ENCODE data around the gene LIPT2. TPM values are rescaled to one million over a fixed set of nuclear protein-coding genes. Genes with fewer than 3 reads are reported as not detected.

Gene LIPT2
- total and polyA plus RNA-seq, 2 donors (not counting 3 experiments of a cell fraction or from before 2014, with no cell fraction given): 1.7 to 4.1 TPM

DNA sequence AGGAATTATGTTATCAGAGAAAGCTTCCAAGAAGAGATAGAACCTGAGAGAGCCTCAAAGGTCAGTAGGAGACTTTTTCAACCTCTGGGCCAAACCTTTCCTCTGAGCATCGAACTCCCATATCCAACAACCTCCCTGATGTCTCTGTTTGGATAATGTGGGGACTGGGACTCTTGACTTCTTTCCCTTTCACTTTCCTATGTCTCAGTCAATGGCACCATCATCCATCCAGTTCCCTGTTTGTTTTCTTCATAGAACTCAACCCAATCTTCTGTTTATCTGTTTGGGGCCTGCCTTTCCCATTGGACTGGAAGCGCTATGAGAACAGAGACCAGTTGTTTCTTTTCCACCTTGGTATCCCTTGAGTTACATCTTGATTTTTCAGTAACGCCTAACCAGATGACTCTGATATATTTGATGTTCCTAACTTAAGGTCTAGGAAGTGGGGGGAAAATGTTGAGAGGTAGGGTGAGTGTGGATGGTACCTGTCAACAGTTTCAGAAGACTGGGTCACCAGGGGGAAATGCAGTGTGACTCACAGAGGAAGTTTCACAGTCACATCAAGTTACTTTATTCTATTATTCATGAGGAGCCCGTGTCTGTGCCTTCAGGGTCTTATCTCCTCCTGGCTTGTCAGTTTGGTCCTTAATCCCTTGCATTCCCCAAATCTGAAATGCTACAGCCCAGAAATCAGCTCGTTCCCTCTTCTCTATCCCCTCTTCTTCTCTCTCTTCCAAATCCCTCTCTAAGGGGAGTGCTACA is 21.7 kb downstream of the LIPT2 start:
- ChIA-PET POLR2A (no interaction called here), CTCF (no interaction called here)
- H3K4me3 ChIP-seq (replicated peaks in 1 of 3; ENCODE audit: insufficient read depth in 1 of 3, low read depth in 1 of 3, low read length in 3 of 3): no peak overlapping the region
- dilution Hi-C loops (cut with MboI; ENCODE audit: extremely low pct_ligation_motif_present, low sequenced_read_pairs) (loop anchor here (10.0 kb wide), 1 partner anchor 403 kb away; no protein-coding TSS in a partner anchor), intact Hi-C loops (cut with micrococcal nuclease) (no loop called here)
- peaks cover 3 to 6% of the 10 kb centered on the region in 2 experiments for H3K27me3 ChIP-seq (ENCODE audit: control insufficient read depth in 2 of 2, insufficient read depth in 2 of 2, low read length in 2 of 2)
- BruUV-seq (replicated peaks): no TSS peak
- FAIRE-seq: no peak
- TF ChIP-seq, protein P1, sequence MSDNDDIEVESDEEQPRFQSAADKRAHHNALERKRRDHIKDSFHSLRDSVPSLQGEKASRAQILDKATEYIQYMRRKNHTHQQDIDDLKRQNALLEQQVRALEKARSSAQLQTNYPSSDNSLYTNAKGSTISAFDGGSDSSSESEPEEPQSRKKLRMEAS (IDR thresholded peaks at IDR 0.05; ENCODE audit: insufficient read depth, insufficient read length): no peak
- no peak for TF ChIP-seq POLR2A (IDR thresholded peaks at IDR 0.05; ENCODE audit: low read depth, low read length)
- TF ChIP-seq MYC (IDR thresholded peaks at IDR 0.05; ENCODE audit: low read depth, low read length): no peak
- no peak for TF ChIP-seq POLR2AphosphoS5 (IDR thresholded peaks at IDR 0.05; ENCODE audit: insufficient read depth, low read depth, low read length)
- TF ChIP-seq FOS (IDR thresholded peaks at IDR 0.05; ENCODE audit: borderline replicate concordance, insufficient read depth, low read length): no peak
- TF ChIP-seq, protein P2, sequence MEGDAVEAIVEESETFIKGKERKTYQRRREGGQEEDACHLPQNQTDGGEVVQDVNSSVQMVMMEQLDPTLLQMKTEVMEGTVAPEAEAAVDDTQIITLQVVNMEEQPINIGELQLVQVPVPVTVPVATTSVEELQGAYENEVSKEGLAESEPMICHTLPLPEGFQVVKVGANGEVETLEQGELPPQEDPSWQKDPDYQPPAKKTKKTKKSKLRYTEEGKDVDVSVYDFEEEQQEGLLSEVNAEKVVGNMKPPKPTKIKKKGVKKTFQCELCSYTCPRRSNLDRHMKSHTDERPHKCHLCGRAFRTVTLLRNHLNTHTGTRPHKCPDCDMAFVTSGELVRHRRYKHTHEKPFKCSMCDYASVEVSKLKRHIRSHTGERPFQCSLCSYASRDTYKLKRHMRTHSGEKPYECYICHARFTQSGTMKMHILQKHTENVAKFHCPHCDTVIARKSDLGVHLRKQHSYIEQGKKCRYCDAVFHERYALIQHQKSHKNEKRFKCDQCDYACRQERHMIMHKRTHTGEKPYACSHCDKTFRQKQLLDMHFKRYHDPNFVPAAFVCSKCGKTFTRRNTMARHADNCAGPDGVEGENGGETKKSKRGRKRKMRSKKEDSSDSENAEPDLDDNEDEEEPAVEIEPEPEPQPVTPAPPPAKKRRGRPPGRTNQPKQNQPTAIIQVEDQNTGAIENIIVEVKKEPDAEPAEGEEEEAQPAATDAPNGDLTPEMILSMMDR (IDR thresholded peaks at IDR 0.05; ENCODE audit: extremely low read depth in 1 of 2, insufficient read depth in 1 of 2, low read depth in 1 of 2, low read length in 2 of 2): no peak
- TF ChIP-seq JUN (IDR thresholded peaks at IDR 0.05; ENCODE audit: borderline replicate concordance, insufficient read depth, insufficient read length, low read depth): no peak
- TF ChIP-seq EZH2 (IDR thresholded peaks at IDR 0.05; ENCODE audit: borderline replicate concordance, low read depth, low read length, severe bottlenecking): no peak
- TF ChIP-seq GATA2 (IDR thresholded peaks at IDR 0.05; ENCODE audit: insufficient read depth, insufficient read length, low read depth, low read length): no peak
- H3K4me2 ChIP-seq (ENCODE audit: insufficient read depth, low read length): no peak overlapping the region
- H2AFZ ChIP-seq (ENCODE audit: low read depth, low read length): no peak overlapping the region
- H3K9me1 ChIP-seq (replicated peaks; ENCODE audit: control insufficient read depth, extremely low read depth, insufficient read depth, low read length): no peaks in the 10 kb centered on the region
- H3K36me3 ChIP-seq (ENCODE audit: control insufficient read depth in 2 of 2, extremely low read depth in 1 of 2, insufficient read depth in 2 of 2, low read length in 2 of 2): no peaks in the 10 kb centered on the region
- no peaks in the 10 kb centered on the region for H3K79me2 ChIP-seq (ENCODE audit: control insufficient read depth, insufficient read depth, low read length)
- peaks cover 7% of the 10 kb centered on the region for H3K4me1 ChIP-seq (ENCODE audit: control insufficient read depth, extremely low read depth, insufficient read depth, low read length)
- no peaks in the 10 kb centered on the region for H4K20me1 ChIP-seq (replicated peaks; ENCODE audit: control insufficient read depth, extremely low read depth, insufficient read depth, low read length)
- no peak overlapping the region for H3K9ac ChIP-seq (replicated peaks; ENCODE audit: extremely low read depth, insufficient read depth, low read length)
- no peak overlapping the region for H3K27ac ChIP-seq (ENCODE audit: insufficient read depth, low read depth, low read length)
- no peaks in the 10 kb centered on the region for H3K9me3 ChIP-seq (replicated peaks; ENCODE audit: control insufficient read depth, insufficient read depth, low read length)
- no peak for DNase-seq (ENCODE audit: low read depth, low spot score)
